GM18858 (cell line): ENCODE data around the gene TOMM7.
A peak's percentile ranks its signal among the peaks of the same experiment; 100 is the strongest.

Experiments used
- ATAC-seq: cut with Tn5 transposase; IDR thresholded peaks from one replicate; pipeline ENCODE4 v1.9.1; 2021; ENCODE audit not compliant: unreplicated experiment

TOMM7 gene

GRCh38 chr7:22822486-22823141 is at the start of gene TOMM7:
Gene TOMM7 (minus strand): TSS chr7:22822849. CDS start chr7:22822779, 70 bp downstream.
- ATAC-seq = peak; percentile 73

- ATAC-seq = peak; percentile 93
These were observed 49.6 kb upstream of the TOMM7 start for GRCh38 chr7:22872096-22872807.

GRCh38 chr7:22871661-22872060 is 49.0 kb upstream of the TOMM7 start:
- ATAC-seq = no peak

GRCh38 chr7:22868509-22868908 is 45.9 kb upstream of the TOMM7 start:
- no peak for ATAC-seq

- ATAC-seq = no peak
These were observed 44.9 kb upstream of the TOMM7 start for GRCh38 chr7:22867589-22867988.

GRCh38 chr7:22867003-22867402 is 44.4 kb upstream of the TOMM7 start:
- no peak for ATAC-seq

- no peak for ATAC-seq
These were observed 42.9 kb upstream of the TOMM7 start for GRCh38 chr7:22865602-22865960.

- no peak for ATAC-seq
These were observed 42.4 kb upstream of the TOMM7 start for GRCh38 chr7:22864855-22865601.

- no peak for ATAC-seq
These were observed 41.7 kb upstream of the TOMM7 start for GRCh38 chr7:22864301-22864700.

GRCh38 chr7:22863156-22863899 is 40.7 kb upstream of the TOMM7 start:
- no peak for ATAC-seq

- ATAC-seq = no peak
These were observed 38.9 kb upstream of the TOMM7 start for GRCh38 chr7:22861576-22861975.

- ATAC-seq = no peak
These were observed 38.3 kb upstream of the TOMM7 start for GRCh38 chr7:22860784-22861482.

- no peak for ATAC-seq
These were observed 37.7 kb upstream of the TOMM7 start for GRCh38 chr7:22860337-22860736.

- ATAC-seq = no peak
These were observed 37.1 kb upstream of the TOMM7 start for GRCh38 chr7:22859641-22860290.

GRCh38 chr7:22858640-22859561 is 36.3 kb upstream of the TOMM7 start:
- ATAC-seq = no peak

GRCh38 chr7:22858274-22858639 is 35.6 kb upstream of the TOMM7 start:
- ATAC-seq = no peak

GRCh38 chr7:22856416-22856815 is 33.8 kb upstream of the TOMM7 start:
- no peak for ATAC-seq

GRCh38 chr7:22855049-22855392 is 32.4 kb upstream of the TOMM7 start:
- ATAC-seq = no peak
